GM19467 (cell line): ENCODE results near the gene KCNK3.
"Not testable (repeated sequence)": the region's sequence is repeated elsewhere in the genome, so short reads cannot be mapped to it uniquely, and the experiment has no call there.

ENCODE experiments used
- ATAC-seq: cut with Tn5 transposase; IDR thresholded peaks from one replicate; pipeline ENCODE4 v1.9.1; 2021; ENCODE audit warnings: mild to moderate bottlenecking, moderate library complexity; ENCODE audit not compliant: unreplicated experiment

KCNK3 gene

DNA sequence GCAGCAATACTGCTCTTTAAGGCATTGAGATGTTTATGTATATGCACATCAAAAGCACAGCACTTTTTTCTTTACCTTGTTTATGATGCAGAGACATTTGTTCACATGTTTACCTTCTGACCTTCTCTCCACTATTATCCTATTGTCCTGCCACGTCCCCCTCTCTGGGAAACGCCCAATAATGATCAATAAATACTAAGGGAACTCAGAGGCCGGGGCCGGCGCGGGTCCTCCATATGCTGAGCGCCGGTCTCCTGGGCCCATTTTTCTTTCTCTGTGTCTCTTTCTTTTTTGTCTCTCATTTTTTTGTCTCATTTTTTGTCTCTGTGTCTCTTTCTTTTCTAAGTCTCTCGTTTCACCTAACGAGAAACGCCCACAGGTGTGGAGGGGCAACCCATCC is 57.9 kb downstream of the KCNK3 start:
- ATAC-seq, result not testable (repeated sequence)

DNA sequence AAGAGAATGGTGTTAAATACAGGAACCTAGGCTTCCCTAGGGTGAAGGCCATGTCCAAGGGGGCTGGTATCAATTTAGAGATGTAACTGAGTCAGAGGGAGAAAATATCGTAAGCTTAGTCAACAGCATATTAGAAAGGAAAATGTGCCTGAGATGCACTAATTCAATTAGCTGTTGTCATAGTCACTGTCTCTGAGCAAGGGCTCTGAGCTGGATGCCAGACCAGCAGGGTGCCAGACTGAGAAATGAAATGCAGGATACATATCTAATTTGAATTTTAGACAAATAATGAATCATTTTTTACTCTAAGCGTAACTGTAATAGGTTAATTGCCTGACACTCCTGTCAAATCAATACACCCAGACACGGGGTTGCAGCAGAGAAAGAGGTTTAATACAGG is 60.1 kb downstream of the KCNK3 start:
- ATAC-seq, result no peak

DNA sequence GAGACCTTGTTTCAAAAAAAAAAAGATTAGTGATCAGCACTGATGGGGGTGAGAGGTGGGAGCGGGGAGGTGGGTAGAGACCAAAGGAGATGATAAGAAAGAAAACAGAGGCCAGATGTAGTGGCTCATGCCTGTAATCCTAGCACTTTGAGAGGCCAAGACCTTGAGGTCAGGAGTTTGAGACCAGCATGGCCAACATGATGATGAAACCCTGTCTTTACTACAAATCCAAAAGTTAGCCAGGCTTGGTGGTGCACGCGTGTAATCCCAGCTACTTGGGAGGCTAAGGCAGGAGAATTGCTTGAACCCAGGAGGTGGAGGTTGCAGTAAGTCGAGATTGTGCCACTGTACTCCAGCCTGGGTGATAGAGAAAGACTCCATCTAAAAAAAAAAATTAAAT is 62.0 kb downstream of the KCNK3 start:
- ATAC-seq, result no peak

DNA sequence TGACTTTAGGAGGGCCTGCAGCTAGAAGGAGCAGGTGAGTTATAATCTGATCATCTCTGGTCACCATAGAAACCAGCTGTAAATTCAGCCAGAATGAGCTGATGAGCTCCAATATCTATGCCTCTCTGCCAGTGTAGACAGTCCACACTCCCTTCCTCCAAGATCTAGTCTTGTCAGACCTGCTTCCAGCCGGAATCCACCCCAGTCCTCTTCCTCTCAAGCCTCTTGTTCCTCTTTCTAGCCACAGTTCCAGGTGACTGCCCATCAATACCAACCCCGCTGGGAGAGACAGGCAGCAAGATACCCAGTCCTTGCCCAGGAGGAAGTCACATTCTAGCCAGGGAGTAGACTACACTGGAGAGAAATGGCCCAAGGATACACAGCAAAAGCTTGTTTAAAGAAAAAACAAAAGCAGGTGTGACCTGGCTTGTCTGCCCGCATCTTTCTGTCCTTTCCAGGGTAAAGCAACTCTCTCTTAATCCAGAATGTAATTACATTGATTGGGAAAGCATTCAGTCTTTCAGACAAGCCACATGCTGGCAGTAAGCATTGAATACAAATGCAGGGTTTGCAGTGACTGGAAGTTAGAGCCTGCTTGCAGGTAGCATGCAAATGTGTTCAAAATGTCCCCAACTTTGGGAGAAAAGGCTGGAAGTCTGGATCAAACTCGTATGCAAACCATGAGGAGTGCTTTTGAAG is 62.6 kb downstream of the KCNK3 start:
- no peak for ATAC-seq

DNA sequence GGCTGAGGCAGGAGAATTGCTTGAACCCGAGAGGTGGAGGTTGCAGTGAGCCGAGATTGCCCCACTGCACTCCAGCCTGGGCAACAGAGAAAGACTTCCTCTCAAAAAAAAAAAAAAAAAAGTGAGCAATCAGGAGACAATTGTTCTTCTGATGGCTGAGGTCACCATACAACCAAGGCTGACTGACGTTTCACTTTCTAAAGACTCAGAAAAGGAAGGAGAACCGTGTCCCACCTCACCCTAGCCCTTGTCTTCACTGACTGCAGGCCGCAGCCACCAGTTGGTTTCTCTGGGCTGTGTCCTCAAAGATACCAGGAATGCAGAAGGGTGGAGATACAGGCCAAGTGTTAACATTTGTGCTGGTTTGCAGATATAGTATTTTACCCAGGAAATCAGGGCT is 63.8 kb downstream of the KCNK3 start:
- ATAC-seq, result no peak

DNA sequence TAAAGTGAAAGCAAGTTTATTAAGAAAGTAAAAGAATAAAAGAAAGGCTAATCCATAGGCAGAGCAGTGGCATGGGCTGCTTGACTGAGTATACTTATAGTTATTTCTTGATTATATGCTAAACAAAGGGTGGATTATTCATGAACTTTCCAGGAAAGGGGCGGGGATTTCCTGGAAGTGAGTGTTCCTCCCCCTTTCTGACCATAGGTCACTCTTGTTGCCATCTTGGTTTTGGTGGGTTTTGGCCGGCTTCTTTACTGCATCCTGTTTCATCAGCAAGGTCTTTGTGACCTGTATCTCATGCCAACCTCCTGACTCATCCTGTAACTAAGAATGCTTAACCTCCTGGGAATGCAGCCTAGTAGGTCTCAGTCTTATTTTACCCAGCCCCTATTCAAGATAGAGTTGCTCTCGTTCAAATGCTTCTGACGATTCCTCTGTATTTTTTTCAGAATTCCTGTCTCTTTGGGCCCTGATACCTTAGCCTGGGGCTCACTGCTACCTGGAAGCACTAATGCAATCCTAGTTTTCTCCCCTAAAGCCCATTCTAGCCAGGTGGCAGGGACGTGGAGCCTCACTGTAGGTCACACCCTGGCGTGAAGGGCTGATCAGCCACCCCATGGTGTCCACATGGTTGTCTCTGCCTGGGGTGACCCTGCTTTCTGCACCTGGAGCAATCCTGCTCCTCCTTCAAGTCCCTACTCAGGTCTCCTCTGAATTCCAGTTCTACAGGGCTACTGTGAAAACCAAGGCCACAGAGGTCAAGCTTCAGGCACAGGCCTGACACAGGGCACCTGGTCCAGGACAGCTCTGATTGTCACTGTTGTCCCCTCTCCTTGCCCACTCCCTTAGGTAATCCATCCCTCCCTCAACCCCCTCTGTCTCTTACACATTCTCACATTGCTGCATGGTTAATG is 65.6 kb downstream of the KCNK3 start:
- no peak for ATAC-seq

DNA sequence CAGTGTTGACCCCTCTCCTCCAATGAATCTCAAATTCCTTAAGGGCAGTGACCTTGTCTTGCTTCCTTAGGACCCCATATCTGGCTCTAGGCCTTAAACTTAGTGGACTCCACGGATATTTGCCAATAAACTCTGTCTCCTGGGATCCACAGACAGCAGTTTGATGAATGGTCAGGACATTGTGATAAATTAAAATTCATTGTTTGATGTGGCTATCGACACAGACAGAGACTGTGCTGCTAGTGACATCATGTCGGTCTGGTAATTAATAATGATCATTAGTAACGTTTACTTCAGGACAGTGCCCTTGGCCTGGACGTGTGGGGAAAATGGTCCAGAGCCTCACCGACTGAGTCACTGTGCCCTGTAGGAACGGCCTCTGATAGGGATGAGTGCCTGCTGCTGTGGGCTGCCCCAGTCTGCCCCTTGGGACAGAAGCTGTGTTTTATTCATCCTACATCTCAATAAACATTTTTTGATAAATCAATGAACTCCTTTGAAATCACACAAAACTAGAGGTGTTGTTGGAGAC is 66.3 kb downstream of the KCNK3 start:
- no peak for ATAC-seq

DNA sequence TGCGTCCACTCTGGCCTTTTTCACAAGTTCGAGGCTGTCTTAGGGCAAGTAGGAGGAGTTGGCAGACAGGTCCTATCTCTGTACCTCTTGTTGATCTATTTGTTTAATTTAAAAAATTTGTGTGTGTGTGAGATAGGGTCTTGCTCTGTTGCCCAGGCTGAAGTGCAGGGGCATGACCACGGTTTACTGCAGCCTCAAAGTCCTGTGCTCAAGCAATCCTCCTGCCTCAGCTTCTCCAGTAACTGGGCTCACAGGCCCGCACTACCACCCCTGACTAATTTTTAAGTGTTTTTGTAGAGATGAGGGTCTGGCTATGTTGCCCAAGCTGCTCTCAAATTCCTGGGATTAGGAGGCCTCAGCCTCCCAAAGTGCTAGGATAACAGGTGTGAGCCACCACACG is 67.3 kb downstream of the KCNK3 start:
- ATAC-seq, result no peak

DNA sequence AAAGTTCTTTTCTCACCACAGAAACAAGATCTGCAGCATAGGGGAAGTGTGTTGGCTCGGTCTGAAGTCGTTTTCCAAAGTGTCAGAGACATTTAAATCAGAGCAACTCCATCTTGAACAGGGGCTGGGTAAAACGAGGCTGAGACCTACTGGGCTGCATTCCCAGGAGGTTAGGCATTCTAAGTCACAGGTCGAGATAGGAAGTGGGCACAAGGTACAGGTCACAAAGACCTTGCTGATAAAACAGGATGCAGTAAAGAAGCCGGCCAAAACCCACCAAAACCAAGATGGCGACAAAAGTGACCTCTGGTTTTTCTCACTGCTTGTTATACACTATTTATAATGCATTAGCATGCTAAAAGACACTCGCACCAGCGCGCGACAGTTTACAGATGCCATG is 68.5 kb downstream of the KCNK3 start:
- not testable (repeated sequence) for ATAC-seq

DNA sequence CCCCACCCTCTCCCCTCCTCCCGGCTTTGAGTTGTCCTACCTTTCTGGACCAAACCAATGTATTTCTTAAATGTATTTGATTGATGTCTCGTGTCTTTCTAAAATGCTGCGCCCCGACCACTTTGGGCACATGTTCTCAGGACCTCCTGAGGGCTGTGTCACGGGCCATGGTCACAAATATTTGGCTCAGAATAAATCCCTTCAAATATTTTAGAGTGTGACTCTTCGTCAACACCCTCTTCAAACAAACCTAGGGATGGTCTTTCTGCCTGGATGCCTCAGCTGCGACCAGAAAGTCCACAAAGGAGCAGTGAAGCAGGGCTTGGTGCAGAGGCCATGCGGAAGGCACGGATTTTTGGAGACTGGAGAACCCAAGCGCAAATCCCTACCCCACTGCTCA is 70.5 kb downstream of the KCNK3 start:
- ATAC-seq, result no peak

DNA sequence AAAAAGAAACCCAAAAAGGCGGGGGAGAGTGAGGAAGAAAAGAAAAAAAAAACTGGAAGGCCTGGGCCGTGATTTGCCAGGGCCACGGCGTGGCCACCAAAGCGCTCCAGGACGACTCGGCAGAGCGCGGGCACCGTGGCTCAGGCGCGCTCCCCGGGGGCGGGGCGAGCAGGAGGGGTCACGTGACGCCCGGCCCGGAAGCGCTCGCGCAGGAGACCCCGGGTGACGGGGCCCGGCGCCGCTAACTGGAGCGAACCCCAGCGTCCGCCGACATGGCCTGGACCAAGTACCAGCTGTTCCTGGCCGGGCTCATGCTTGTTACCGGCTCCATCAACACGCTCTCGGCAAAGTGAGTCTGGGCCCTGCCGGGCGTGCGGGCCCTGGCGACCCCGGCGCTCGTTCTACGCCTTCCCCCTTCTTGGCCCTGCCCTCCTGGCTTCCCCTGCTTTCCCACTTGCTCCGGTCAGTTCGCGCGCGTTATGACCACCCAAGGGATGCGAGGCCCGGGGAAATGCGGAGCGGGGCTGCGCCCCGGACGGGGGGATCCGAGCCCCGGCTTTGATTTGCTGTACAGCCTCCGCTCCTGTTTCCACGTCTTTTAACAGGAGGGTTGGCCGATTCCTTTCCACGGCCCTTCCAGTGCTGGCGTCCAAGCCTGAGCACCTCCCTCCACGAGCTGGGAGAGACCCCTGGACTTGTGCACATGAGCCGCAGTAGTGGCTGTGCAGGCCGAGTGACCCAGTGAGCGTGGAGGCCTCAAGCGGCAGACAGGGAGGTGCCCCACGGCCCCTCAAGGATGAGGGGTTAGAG is 71.8 kb downstream of the KCNK3 start, which contains the start of gene SLC35F6:
SLC35F6 (plus strand) TSS at position 207 of the 810 bp plus-strand sequence; CDS start at position 273, 66 bp downstream.
- peak; percentile 85 for ATAC-seq

DNA sequence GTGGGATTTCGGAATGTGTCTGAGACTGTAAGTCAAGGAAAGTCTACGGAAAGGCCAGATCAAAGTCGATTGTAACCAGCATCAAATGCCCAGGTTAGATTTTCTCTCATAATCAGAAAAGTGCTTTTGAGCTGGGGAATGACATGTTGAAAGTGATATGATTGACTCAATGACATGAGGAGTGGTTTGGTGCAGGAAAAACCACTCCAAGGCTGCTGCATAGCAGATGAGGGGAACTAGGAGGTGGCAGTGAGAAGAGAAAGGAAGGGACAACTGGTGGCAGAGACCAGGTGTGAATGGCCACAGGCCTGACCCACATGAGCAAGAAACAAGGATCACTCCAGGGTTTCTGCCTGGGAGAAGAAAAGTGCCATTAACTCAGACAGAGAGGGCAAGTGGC is 72.4 kb downstream of the KCNK3 start:
- ATAC-seq, result no peak

DNA sequence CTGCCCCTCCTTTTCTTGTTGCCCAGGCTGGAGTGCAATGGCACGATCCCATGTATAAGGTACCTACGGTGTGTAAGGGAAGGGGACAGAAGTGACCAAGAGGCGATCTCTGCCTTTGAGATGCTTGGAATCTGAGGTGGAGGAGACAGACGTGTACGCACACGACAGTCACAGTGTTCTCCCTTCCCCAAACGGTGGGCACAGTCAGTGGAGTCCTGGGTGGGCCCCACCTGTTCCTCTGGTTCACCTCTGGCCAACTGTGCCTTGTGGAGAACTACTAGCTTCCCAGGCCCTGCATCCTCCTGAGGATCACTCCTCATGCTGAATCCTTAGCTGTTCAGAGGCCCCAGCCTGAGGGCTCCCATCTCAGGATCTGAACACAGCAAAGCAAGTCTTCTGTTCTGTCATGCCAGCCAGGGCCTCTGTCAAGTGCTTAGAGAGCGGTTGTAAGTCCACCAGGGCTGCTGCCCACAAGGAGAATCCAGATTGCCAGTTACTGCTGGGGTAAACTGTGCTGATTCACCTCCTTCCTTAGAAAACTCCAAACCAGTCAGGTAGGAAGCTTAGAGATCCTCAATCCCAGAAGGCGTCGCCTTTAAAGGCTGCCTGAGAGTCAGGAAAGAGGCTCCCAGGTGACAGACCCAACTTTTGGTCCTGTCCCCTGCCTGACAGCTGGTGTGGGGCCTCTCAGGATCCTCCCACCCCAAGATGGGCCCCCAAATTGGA is 73.1 kb downstream of the KCNK3 start:
- no peak for ATAC-seq

DNA sequence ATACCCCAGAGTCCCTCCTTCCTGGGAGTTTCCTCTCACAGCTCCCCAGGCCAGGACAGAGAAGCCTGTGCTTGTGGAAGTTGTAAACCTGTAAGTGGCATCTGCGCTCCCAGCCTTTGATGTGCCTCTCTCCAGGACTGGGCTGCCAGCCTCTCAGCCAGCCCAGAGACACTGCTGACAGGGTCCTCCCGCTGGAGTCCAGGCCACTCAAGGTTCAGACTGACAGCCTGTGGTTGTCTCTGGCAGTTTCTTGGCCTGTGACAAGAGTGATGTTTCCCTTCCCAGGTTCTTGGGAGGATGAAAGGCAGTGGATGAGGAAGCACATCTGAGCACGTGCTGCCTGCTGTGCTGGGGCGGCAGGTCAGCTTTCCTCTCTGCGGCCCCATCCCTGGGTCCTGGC is 74.6 kb downstream of the KCNK3 start:
- ATAC-seq, result no peak

DNA sequence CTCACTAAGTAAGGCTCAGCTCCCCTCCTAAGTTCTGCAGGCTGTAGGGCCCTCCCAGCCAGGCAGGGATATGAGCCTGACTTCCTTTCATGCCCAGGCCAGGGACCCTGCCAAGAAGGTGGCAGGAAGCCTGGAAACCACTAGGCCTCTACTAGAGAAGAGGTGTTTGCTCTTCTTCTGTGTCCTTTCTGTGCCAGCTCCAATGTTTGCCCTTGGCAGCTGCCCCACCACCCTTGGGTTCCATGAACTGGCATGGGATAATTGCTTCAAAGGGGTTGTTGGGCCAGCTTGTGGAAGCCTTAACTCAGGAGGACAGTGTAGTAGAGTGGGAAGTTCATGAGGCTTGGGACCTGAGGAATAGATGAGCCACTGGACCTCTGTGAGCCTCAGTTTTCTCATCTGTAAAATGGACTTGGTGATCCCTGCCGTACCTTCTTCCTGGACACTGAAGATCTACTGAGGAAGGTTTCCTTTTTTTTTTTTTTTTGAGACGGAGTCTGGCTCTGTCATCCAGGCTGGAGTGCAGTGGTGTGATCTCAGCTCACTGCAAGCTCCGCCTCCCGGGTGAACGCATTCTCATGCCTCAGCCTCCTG is 75.5 kb downstream of the KCNK3 start:
- ATAC-seq, result no peak

DNA sequence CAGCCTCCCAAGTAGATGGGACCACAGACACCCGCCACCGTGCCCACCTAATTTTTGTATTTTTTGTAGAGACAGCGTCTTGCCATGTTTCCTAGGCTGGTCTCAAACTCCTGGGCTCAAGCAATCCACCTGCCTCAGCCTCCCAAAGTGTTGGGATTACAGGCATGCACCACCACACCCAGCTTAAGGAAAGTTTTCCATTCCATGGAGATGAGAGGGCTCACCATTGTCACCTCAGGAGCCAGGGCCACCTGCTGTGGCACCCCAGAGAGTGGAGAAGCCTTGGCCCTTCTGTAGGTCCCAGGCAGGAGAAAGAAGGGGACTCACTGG is 76.2 kb downstream of the KCNK3 start:
- ATAC-seq, result no peak

DNA sequence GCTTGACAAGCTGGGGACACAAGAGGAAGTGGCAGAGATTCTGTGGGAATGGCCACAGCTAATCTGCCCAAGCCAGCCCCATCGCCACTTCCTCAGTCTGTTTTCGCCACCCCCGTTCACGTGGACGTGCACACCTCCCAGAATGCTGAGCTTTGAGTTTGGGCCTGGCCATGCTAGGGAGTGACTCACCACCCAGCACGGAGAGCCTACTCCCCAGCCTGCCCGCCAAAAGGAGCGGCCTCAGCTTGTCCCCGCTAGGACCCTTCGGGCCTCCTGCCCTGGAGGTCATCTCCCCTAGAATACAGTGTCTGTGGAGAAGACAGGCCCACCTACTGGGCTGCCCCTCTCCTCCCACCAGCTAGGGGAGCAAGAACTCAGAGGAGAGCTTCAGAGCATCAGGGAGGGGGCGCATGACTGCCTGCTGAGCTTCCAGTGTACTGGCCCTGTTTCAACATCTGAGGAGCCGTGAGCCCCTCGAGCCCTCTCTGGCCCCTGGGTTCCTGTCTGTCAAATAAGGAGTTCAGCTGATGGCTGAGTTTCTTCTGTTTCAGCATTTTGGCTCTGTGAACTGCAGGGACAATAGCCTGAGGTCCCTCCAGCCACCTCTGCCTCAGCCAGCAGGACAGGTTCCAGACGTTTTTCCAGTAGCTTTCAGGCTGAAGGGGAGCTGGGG is 76.7 kb downstream of the KCNK3 start:
- ATAC-seq, result no peak

DNA sequence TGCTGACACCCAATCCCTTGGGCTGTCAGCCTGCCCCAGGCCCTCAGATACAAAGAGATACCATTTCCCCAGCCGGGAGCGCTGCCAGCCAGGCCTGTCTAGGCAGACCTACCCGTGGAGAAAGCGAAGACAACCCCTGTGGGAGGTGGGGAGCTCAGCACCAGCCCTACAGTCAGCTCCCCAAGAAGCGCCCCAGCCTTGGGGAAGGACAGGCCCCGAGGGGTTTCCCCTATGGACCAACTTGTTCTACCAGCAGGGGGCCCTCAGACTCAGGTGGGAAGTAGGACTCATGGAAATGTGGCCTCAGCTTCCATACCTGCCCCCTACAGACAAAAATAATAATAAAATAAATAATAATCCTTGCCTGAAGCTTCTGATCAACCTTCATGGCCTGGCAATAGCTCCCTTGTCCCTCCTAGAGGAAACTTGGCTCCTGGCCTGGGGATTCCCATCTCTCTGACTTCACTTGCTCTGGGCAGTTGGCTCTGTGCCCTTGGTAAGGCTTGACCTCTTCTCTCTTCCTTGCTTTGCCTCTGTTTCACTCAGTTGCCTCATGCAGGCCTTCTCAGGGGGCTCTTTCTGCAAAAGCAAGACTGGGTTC is 78.6 kb downstream of the KCNK3 start:
- ATAC-seq, result no peak
